ENCODE data around the gene RORC. TPM values are rescaled to one million over a fixed set of nuclear protein-coding genes. Genes with fewer than 3 reads are reported as not detected.

The RORC gene
- total and polyA plus RNA-seq, 2 of the 8 experiments (the other 6 are each of a cell fraction or from before 2014, with no cell fraction given), result 0.44 to 0.54 TPM

GRCh38 chr1:151763990-151764389 lies 67.6 kb downstream of the RORC start:
- Histone ChIP-seq H3K79me2 (ENCODE audit: control insufficient read depth in 1 of 2, insufficient read depth in 2 of 2, low read length in 2 of 2) (peaks cover 0 to 3% of the 10 kb centered on the region in 2 experiments; a peak in 1 of 4 replicates), H3K27ac (ENCODE audit: low read depth, low read length) (peak overlapping the region; percentile 85; the same call in 1 of the 2 replicates), H3K27me3 (replicated peaks in 1 of 4; ENCODE audit: control insufficient read depth in 3 of 4, extremely low read depth in 1 of 4, insufficient read depth in 3 of 4, low read length in 3 of 4) (no peaks in the 10 kb centered on the region), H3K9ac (replicated peaks in 1 of 4; ENCODE audit: extremely low read depth in 1 of 4, low read depth in 3 of 4, low read length in 3 of 4) (peak overlapping the region; percentile 59 to 94 (median 92); a peak in 4 of 7 replicates), H4K5ac (ENCODE audit: insufficient read length, low read depth, low read length) (no peak overlapping the region), H4K20me1 (replicated peaks in 1 of 2; ENCODE audit: control insufficient read depth in 1 of 2, insufficient read depth in 2 of 2, low read length in 2 of 2) (no peaks in the 10 kb centered on the region), H3K36me3 (ENCODE audit: control insufficient read depth in 2 of 4, insufficient read depth in 4 of 4, low read length in 3 of 4) (peaks cover 9 to 26% (median 23%) of the 10 kb centered on the region in 4 experiments; a peak in 7 of 8 replicates), H2BK120ac (replicated peaks; ENCODE audit: low read depth, low read length) (no peak overlapping the region), H3K9me3 (ENCODE audit: insufficient read depth in 2 of 2, low read depth in 1 of 2, low read length in 1 of 2) (no peaks in the 10 kb centered on the region), H4K8ac (ENCODE audit: extremely low read depth, insufficient read depth, low read length) (no peak overlapping the region), H3K23ac (ENCODE audit: insufficient read length) (no peak overlapping the region), H2AK5ac (ENCODE audit: low read depth, low read length) (no peak overlapping the region), H2BK15ac (ENCODE audit: low read length) (no peak overlapping the region), H3K14ac (ENCODE audit: insufficient read length) (no peak overlapping the region), H4K91ac (replicated peaks; ENCODE audit: insufficient read length, low read length) (no peak overlapping the region), H3K4me2 (ENCODE audit: insufficient read depth in 1 of 2, low read depth in 2 of 2, low read length in 2 of 2) (peak overlapping the region; percentile 75 to 97), H2BK5ac (ENCODE audit: low read depth, low read length) (no peak overlapping the region), H3K23me2 (ENCODE audit: low read depth, low read length) (peaks cover 4% of the 10 kb centered on the region; the same call in 1 of the 2 replicates), H3K79me1 (ENCODE audit: low read depth, low read length) (no peaks in the 10 kb centered on the region), H3K18ac (ENCODE audit: extremely low read depth, low read length) (no peak overlapping the region), H2BK12ac (ENCODE audit: low read depth, low read length) (no peak overlapping the region), H3K4ac (replicated peaks; ENCODE audit: insufficient read length, low read depth, low read length) (no peak overlapping the region), H3K4me1 (replicated peaks in 1 of 4; ENCODE audit: control insufficient read depth in 3 of 4, insufficient read depth in 4 of 4, low read length in 3 of 4) (0 out of 7 replicates have a peak, but pooled peaks cover 0 to 1% (median 0%) of the 10 kb centered on the region in 4 experiments), H3K56ac (replicated peaks; ENCODE audit: insufficient read length, low read depth, low read length) (no peak overlapping the region), H2AFZ (ENCODE audit: low read length) (peak overlapping the region; percentile 98; the same call in 1 of the 2 replicates), H2BK20ac (ENCODE audit: low read length) (no peak overlapping the region), H3K4me3 (ENCODE audit: extremely low read depth in 1 of 4, insufficient read depth in 2 of 4, low read depth in 3 of 4, low read length in 4 of 4) (peak overlapping the region; percentile 88 to 96 (median 92))
- WGBS, 2 experiments (ENCODE audit: extremely low coverage in 1 of 2, insufficient coverage in 1 of 2, insufficient read length in 1 of 2, insufficient replicate concordance in 2 of 2, low coverage in 1 of 2, low lambda C conversion rate in 2 of 2, missing lambda C conversion rate in 1 of 2), result 80% methylated on average over 10 of the region's 10 CpGs; no CpG with 5 or more reads in 1 of the 2 experiments
- ChIA-PET POLR2A (ENCODE audit: partially characterized antibody) (interaction anchor here (1.1 to 2.3 kb wide), 7 partner anchors 10 to 225 kb away, joined by 3 to 12 read pairs (median 9); partner anchors contain the start of gene TDRKH), CTCF (ENCODE audit: partially characterized antibody) (interaction anchor here (1.1 to 1.7 kb wide), 6 partner anchors 12 to 170 kb away, joined by 3 to 5 read pairs (median 4); partner anchors contain the start of gene TDRKH)
- no peak for DNase-seq (ENCODE audit: low read depth in 1 of 2, low spot score in 2 of 2)
- FAIRE-seq, result no peak
- TF ChIP-seq KDM4A (IDR thresholded peaks at IDR 0.05; ENCODE audit: low read depth, low read length, severe bottlenecking) (no peak), SIRT6 (IDR thresholded peaks at IDR 0.05; ENCODE audit: low read length) (no peak)

Data from H1 (cell line).